ENCODE data around the gene TBXAS1.

The TBXAS1 gene

DNA sequence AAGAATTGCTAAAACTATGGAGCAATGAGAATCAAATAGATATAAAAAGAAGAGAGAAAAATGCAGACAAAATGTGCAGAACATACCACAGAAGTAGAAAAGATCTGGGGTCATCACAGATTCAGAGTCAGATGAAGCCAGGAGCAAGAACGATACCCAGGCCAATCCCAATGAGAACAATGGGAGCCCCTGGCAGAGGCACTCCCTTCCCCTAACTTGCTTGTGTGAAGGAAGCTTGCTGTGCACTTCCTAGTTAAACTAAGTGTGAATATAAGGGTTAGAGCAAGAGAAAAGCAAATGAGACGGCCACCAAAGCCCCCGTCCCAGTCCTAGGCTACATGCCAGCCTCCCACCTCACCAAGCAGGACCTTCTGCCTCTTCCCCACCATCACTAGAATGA is 221.0 kb downstream of the TBXAS1 start:
- no peaks in the 10 kb centered on the region for H3K9me3 ChIP-seq (ENCODE audit: insufficient read depth, low read depth, low read length)
- H4K20me1 ChIP-seq (ENCODE audit: insufficient read depth, low read length, poor library complexity, severe bottlenecking) = peaks cover 2% of the 10 kb centered on the region
- H2AFZ ChIP-seq (ENCODE audit: low read length) = no peak overlapping the region
- no peaks in the 10 kb centered on the region for H3K4me1 ChIP-seq (ENCODE audit: insufficient read depth, low read length, poor library complexity, severe bottlenecking)
- H3K27me3 ChIP-seq (ENCODE audit: insufficient read depth, low read length, poor library complexity, severe bottlenecking) = no peaks in the 10 kb centered on the region
- H3K9me2 ChIP-seq (replicated peaks; ENCODE audit: low read depth, low read length) = no peaks in the 10 kb centered on the region
- no peak overlapping the region for H3K4me3 ChIP-seq (ENCODE audit: low read length, poor library complexity, severe bottlenecking)
- H3K4me2 ChIP-seq (ENCODE audit: low read depth, low read length, poor library complexity, severe bottlenecking) = no peak overlapping the region
- H3K79me2 ChIP-seq (ENCODE audit: insufficient read depth, low read length) = no peaks in the 10 kb centered on the region
- peaks cover 41% of the 10 kb centered on the region for H3K36me3 ChIP-seq (ENCODE audit: insufficient read depth, low read length)
- no peak overlapping the region for H3K9ac ChIP-seq (ENCODE audit: low read depth, low read length, poor library complexity, severe bottlenecking)
- TF ChIP-seq CTCF (conservative IDR thresholded peaks at IDR 0.05; ENCODE audit: low read length) (no peak), EZH2phosphoT487 (IDR thresholded peaks at IDR 0.05; ENCODE audit: borderline replicate concordance) (no peak)
- no peaks in the 10 kb centered on the region for H3F3A ChIP-seq (ENCODE audit: low read depth)

DNA sequence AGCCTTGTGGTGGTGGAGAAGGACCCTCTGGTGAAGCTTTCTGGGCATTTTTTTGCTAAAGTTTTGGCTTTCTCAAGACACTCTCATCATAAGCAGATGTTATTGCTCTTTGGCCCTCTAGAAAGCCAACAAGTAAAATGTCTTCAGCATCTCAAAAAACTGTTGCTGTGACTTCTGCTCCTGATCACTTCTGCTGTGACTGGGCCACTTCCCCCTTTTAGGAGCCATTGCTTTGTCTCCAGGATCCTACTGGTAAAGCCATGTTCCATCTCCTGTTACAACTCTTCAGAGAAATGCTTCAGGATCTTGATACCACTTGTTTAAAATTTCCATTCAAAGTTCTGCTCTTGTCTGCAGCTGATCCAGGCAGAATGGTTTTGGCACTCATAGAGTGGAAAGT is 222.8 kb downstream of the TBXAS1 start:
- no peak overlapping the region for H3K4me2 ChIP-seq (ENCODE audit: low read depth, low read length, poor library complexity, severe bottlenecking)
- H3K4me3 ChIP-seq (ENCODE audit: low read length, poor library complexity, severe bottlenecking) = no peak overlapping the region
- no peaks in the 10 kb centered on the region for H3K27me3 ChIP-seq (ENCODE audit: insufficient read depth, low read length, poor library complexity, severe bottlenecking)
- H3K36me3 ChIP-seq (ENCODE audit: insufficient read depth, low read length) = peaks cover 30% of the 10 kb centered on the region
- H3K9me3 ChIP-seq (ENCODE audit: insufficient read depth, low read depth, low read length) = no peaks in the 10 kb centered on the region
- H3K9ac ChIP-seq (ENCODE audit: low read depth, low read length, poor library complexity, severe bottlenecking) = no peak overlapping the region
- H3K79me2 ChIP-seq (ENCODE audit: insufficient read depth, low read length) = peaks cover 10% of the 10 kb centered on the region; the same call in 1 of the 2 replicates
- no peaks in the 10 kb centered on the region for H3F3A ChIP-seq (ENCODE audit: low read depth)
- no peak overlapping the region for H2AFZ ChIP-seq (ENCODE audit: low read length)
- H3K9me2 ChIP-seq (replicated peaks; ENCODE audit: low read depth, low read length) = no peaks in the 10 kb centered on the region
- TF ChIP-seq EZH2phosphoT487 (IDR thresholded peaks at IDR 0.05; ENCODE audit: borderline replicate concordance) (no peak), CTCF (conservative IDR thresholded peaks at IDR 0.05; ENCODE audit: low read length) (no peak)
- peaks cover 5% of the 10 kb centered on the region for H3K4me1 ChIP-seq (ENCODE audit: insufficient read depth, low read length, poor library complexity, severe bottlenecking)
- peaks cover 7% of the 10 kb centered on the region for H4K20me1 ChIP-seq (ENCODE audit: insufficient read depth, low read length, poor library complexity, severe bottlenecking)

DNA sequence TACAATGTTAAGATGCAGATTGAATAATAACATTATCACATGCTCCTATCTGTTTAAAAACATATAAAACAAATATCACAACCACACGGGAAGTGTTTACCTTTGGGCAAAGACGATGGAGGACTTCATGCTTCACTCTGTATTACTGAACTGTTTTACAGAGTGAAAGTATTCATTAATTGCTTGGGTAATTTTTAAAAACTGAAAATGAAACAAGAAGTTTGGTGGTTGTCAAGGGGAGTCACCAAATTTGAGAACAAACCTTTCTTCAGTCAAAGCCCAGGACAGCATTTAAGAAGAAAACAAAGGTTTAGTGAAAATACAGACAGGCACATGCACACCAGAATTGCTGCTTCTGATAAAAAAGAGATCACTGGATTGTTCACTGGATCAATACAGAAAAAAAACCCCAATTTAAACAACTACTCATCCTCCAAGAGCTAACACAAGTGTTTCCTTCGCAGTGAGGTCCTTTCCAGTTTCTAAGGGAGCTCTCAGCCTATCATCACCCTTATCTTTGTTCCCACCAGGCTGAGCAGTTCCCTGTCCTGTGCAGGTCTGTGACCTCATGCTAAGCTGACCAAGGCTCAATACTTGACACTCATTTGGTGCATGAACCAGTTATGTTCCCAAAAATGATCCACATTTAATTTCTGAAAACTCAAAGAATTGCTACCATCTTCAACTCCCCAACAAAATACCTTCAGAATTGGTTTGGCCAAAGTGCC is 224.9 kb downstream of the TBXAS1 start:
- Histone ChIP-seq H3K9me2 (replicated peaks; ENCODE audit: low read depth, low read length) (no peaks in the 10 kb centered on the region), H3K9ac (ENCODE audit: low read depth, low read length, poor library complexity, severe bottlenecking) (no peak overlapping the region), H3K36me3 (ENCODE audit: insufficient read depth, low read length) (peaks cover 30% of the 10 kb centered on the region), H3K4me3 (ENCODE audit: low read length, poor library complexity, severe bottlenecking) (no peak overlapping the region), H3F3A (ENCODE audit: low read depth) (no peaks in the 10 kb centered on the region), H3K4me2 (ENCODE audit: low read depth, low read length, poor library complexity, severe bottlenecking) (no peak overlapping the region), H2AFZ (ENCODE audit: low read length) (no peak overlapping the region), H3K79me2 (ENCODE audit: insufficient read depth, low read length) (peaks cover 21% of the 10 kb centered on the region; the same call in 1 of the 2 replicates), H3K9me3 (ENCODE audit: insufficient read depth, low read depth, low read length) (no peaks in the 10 kb centered on the region), H3K4me1 (ENCODE audit: insufficient read depth, low read length, poor library complexity, severe bottlenecking) (peaks cover 22% of the 10 kb centered on the region), H3K27me3 (ENCODE audit: insufficient read depth, low read length, poor library complexity, severe bottlenecking) (no peaks in the 10 kb centered on the region), H4K20me1 (ENCODE audit: insufficient read depth, low read length, poor library complexity, severe bottlenecking) (peaks cover 7% of the 10 kb centered on the region)
- TF ChIP-seq CTCF (conservative IDR thresholded peaks at IDR 0.05; ENCODE audit: low read length) = no peak
- TF ChIP-seq EZH2phosphoT487 (IDR thresholded peaks at IDR 0.05; ENCODE audit: borderline replicate concordance) = no peak

All from Loucy (cell line).